Measurements from ENCODE around the gene SPESP1.

DNA sequence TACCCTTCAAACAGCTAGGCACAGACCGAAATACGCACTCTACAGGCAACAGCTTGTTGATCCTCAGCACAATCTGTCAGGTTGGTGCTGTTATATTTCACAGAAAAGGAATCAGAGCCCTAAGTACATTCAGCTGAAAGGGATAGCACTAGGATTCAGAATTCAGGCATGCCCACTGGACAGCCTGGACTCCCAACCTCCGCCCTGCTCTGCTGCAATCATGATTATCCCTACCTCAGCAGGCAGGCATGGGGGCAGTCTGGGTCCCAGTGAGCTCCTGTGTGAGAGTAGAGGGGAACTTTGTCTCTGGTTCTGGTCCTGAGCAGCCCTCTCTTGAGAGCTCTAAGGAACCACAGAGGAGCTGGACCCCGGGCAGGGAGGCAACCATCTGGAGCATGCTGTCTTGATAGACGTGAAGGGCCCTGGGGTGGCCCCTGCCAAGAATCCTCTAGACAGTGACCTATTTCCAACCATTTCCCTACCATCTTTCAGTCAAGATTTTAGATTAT, 60.7 kb downstream of the SPESP1 start:
- TF ChIP-seq, protein P1, sequence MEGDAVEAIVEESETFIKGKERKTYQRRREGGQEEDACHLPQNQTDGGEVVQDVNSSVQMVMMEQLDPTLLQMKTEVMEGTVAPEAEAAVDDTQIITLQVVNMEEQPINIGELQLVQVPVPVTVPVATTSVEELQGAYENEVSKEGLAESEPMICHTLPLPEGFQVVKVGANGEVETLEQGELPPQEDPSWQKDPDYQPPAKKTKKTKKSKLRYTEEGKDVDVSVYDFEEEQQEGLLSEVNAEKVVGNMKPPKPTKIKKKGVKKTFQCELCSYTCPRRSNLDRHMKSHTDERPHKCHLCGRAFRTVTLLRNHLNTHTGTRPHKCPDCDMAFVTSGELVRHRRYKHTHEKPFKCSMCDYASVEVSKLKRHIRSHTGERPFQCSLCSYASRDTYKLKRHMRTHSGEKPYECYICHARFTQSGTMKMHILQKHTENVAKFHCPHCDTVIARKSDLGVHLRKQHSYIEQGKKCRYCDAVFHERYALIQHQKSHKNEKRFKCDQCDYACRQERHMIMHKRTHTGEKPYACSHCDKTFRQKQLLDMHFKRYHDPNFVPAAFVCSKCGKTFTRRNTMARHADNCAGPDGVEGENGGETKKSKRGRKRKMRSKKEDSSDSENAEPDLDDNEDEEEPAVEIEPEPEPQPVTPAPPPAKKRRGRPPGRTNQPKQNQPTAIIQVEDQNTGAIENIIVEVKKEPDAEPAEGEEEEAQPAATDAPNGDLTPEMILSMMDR (conservative IDR thresholded peaks at IDR 0.05) = no peak
- no peak for TF ChIP-seq ZFX (IDR thresholded peaks at IDR 0.05)

Data from C4-2B (cell line).